Uterus (tissue), 4 donors: ENCODE data around the gene FAM83F. TPM values are rescaled to one million over a fixed set of nuclear protein-coding genes. Genes with fewer than 3 reads are reported as not detected.

ENCODE experiments used
- DNase-seq, 2 donors: peaks; one replicate each; pipeline ENCODE4 v3.0.0-alpha.2; 2019 to 2020
- H3K27ac ChIP-seq, 2 donors: fragments of 200-600 bp; sonication (generic); 1 replicate in 1 of 2; 2 replicates in 1 of 2; pipeline ENCODE4 v1.5.1; 2016 to 2018
- H3K27me3 ChIP-seq, 2 donors: fragments of 200-600 bp; sonication (generic); one replicate each; pipeline ENCODE4 v1.5.1; 2018 to 2019; ENCODE audit warnings: control low read depth in 1 of 2
- H3K36me3 ChIP-seq, 2 donors: fragments of 200-600 bp; sonication (generic); one replicate each; pipeline ENCODE4 v1.5.1; 2019; ENCODE audit warnings: control low read depth in 1 of 2
- H3K4me1 ChIP-seq, 2 donors: fragments of 200-600 bp; sonication (generic); one replicate each; pipeline ENCODE4 v1.5.1; 2018 to 2019; ENCODE audit warnings: control low read depth in 1 of 2
- H3K4me3 ChIP-seq, 2 donors: fragments of 200-600 bp; sonication (generic); 1 replicate in 1 of 2; 2 replicates in 1 of 2; pipeline ENCODE4 v1.5.1; 2018 to 2019; ENCODE audit warnings: mild to moderate bottlenecking in 1 of 2
- H3K9me3 ChIP-seq, 2 donors: fragments of 200-600 bp; sonication (generic); one replicate each; pipeline ENCODE4 v1.5.1; 2019; ENCODE audit warnings: control low read depth in 1 of 2
- POLR2A ChIP-seq, 2 donors: fragments of 450-650 bp; IDR thresholded peaks; one replicate each; pipeline ENCODE4 v1.6.1; 2016; ENCODE audit warnings: antibody characterized with exemption in 2 of 2, mild to moderate bottlenecking in 1 of 2, moderate library complexity in 1 of 2
- intact Hi-C: fragments of 100-400 bp; cut with DNase I; formaldehyde crosslinking; loops from one replicate; pipeline ENCODE4 v1.15.1; 2023; ENCODE audit warnings: low total_unique reads
- total RNA-seq, 4 donors: library from RNA; depleted of rRNA in 3 of 4; stranded (reverse); fragments of >200 nt in 3 of 4; gene quantifications; one replicate each; pipeline versions ENCODE4 v1.1.0 to v1.2.4, GENCODE V29; 2014 to 2023
- TF ChIP-seq, protein P1 (sequence below), 4 experiments: fragments of 200-600 bp in 2 of 4; fragments of 450-650 bp in 2 of 4; sonication (generic) in 2 of 4; IDR thresholded peaks; one replicate each; pipeline ENCODE4 v1.5.1; 2016 to 2019; ENCODE audit warnings: antibody characterized with exemption in 4 of 4, mild to moderate bottlenecking in 2 of 4, moderate library complexity in 1 of 4
- donor health status: DM: yes; HTN: yes; CAD: no.

FAM83F gene
- total RNA-seq, 4 donors from 2014 or later = under 0.01 to 2.6 (median 0.11) TPM

DNA sequence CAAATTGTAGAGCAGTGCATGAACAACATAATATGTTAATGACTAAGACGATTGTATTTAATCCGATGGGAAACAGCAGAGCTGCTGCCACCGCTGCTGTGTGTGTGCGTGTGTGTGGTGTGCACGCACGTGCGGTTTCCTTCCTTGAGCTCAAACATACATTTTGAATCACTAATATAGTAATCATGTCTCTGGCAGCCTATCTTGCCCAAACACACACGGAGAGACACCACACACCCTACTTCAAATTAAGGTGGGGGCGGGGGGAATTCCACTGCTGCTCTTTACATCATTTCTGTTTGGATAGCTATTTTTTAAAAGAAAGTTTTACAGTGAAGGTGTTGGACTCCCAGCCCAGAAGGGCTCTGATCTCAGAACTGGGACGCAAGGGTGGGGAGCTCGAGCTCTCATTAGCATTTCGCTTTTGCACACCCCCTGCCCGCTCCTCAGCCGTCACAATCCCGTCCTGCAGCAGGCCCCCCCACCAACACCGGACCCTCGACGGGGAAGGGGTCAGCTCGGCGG lies 651 bp upstream of the FAM83F start:
- no peak for TF ChIP-seq POLR2A (IDR thresholded peaks at IDR 0.05)
- TF ChIP-seq, protein P1, sequence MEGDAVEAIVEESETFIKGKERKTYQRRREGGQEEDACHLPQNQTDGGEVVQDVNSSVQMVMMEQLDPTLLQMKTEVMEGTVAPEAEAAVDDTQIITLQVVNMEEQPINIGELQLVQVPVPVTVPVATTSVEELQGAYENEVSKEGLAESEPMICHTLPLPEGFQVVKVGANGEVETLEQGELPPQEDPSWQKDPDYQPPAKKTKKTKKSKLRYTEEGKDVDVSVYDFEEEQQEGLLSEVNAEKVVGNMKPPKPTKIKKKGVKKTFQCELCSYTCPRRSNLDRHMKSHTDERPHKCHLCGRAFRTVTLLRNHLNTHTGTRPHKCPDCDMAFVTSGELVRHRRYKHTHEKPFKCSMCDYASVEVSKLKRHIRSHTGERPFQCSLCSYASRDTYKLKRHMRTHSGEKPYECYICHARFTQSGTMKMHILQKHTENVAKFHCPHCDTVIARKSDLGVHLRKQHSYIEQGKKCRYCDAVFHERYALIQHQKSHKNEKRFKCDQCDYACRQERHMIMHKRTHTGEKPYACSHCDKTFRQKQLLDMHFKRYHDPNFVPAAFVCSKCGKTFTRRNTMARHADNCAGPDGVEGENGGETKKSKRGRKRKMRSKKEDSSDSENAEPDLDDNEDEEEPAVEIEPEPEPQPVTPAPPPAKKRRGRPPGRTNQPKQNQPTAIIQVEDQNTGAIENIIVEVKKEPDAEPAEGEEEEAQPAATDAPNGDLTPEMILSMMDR (IDR thresholded peaks at IDR 0.05) = no peak
- Histone ChIP-seq H3K36me3 (no peaks in the 10 kb centered on the region), H3K4me1 (no peaks in the 10 kb centered on the region), H3K27me3 (peaks cover 8 to 10% of the 10 kb centered on the region in 2 donors), H3K27ac (no peak overlapping the region), H3K9me3 (no peaks in the 10 kb centered on the region), H3K4me3 (no peak overlapping the region)
- intact Hi-C loops = no loop called here
- no peak for DNase-seq

DNA sequence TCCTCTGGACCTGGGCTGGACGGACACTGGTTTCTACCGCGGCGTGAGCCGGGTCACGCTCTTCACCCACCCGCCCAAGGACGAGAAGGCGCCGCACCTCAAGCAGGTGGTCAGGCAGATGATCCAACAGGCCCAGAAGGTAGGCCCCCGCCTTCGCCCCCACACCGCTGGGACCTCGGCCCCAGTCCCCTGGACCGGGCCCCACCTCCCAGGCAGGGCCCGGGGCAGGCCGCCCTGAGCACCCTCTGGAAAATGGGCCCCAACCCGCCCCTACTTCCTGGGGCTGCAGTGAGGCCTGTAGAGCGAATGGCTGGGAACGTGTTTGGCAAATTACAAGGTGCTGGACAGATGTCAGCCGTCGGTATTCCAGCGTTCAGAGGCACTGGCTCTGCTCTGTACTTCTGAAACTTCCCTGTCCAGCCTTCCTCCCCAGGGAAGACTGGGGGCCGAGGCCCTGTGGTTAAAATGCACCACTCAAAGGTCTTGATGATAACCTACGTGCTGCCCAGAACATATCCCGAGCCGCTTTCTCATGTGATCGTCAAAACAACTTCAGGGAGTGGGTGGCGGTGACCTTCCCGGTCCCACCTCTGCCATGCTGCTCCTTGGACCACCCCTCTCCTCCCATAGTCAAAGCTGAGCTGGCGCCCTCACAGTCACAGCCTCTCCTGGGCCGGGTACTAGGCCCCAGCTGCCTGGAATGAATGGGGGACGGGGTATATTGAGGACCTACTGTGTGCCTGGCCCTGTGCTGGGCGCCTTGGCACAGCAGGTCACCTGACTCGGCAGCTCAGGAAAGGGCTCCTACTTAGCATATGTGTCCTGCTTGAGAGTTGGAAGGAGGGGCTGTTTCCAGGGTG lies 869 bp downstream of the FAM83F start:
- intact Hi-C loops = no loop called here
- Histone ChIP-seq H3K4me1 (no peaks in the 10 kb centered on the region), H3K27ac (no peak overlapping the region), H3K9me3 (no peaks in the 10 kb centered on the region), H3K27me3 (peaks cover 8 to 10% of the 10 kb centered on the region in 2 donors), H3K36me3 (no peaks in the 10 kb centered on the region), H3K4me3 (no peak overlapping the region)
- DNase-seq = no peak
- TF ChIP-seq, protein P1 (IDR thresholded peaks at IDR 0.05) = no peak
- TF ChIP-seq POLR2A (IDR thresholded peaks at IDR 0.05) = no peak

DNA sequence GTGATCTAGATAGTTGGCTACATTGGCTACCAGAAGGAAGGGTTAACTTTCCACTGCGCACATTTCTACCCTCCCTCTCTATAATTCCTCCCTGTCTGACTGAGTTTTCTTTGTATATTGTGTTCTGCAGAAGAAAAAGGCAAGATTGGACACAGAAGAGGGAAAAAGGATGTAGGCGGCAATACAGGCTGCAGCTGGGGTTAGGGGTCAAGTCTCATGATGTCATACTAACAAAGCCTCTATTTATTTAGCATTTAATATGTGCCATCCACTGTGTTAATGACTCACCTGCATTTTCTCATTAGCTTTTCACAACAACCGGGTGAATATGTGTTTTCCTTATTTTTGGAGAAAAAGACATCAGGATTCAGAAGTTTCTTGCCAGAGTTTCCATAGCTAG lies 2.0 kb downstream of the FAM83F start:
- Histone ChIP-seq H3K36me3 (no peaks in the 10 kb centered on the region), H3K4me3 (no peak overlapping the region), H3K27ac (no peak overlapping the region), H3K4me1 (no peaks in the 10 kb centered on the region), H3K9me3 (no peaks in the 10 kb centered on the region), H3K27me3 (peaks cover 8 to 10% of the 10 kb centered on the region in 2 donors)
- intact Hi-C loops = no loop called here
- no peak for TF ChIP-seq POLR2A (IDR thresholded peaks at IDR 0.05)
- TF ChIP-seq, protein P1 (IDR thresholded peaks at IDR 0.05) = no peak
- DNase-seq = no peak

DNA sequence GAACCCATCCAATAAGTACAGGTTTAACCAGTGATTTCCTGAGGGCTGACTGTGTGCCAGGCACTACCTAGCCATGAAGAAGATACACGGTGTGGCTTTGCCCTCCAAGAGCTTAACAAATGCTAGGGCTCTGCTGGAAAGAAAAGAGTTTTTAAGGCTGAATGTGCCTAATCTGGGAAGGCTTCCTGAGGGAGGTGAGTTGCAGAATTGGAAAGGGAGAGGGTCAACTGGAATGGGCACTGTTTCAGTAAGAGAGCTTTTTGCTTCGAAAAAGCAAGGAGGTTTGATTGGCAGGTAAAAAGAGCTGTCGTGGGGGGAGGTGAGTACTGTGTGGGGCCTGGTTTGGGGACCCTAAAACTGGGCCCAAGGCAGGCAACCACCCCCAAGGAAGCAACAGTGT lies 2.7 kb downstream of the FAM83F start:
- Histone ChIP-seq H3K9me3 (no peaks in the 10 kb centered on the region), H3K27ac (no peak overlapping the region), H3K4me3 (no peak overlapping the region), H3K27me3 (peaks cover 8 to 10% of the 10 kb centered on the region in 2 donors), H3K4me1 (no peaks in the 10 kb centered on the region), H3K36me3 (no peaks in the 10 kb centered on the region)
- intact Hi-C loops = no loop called here
- DNase-seq = no peak
- TF ChIP-seq, protein P1 (IDR thresholded peaks at IDR 0.05) = no peak
- no peak for TF ChIP-seq POLR2A (IDR thresholded peaks at IDR 0.05)
